GM21515 (cell line): ENCODE measurements around the gene ATCAY.
"Not testable (repeated sequence)": the region's sequence is repeated elsewhere in the genome, so short reads cannot be mapped to it uniquely, and the experiment has no call there.

Source experiments
- ATAC-seq: cut with Tn5 transposase; IDR thresholded peaks from one replicate; pipeline ENCODE4 v1.9.1; 2021; ENCODE audit not compliant: unreplicated experiment

The ATCAY gene

GRCh38 chr19:3945838-3946237, 65.4 kb downstream of the ATCAY start:
- ATAC-seq: no peak

GRCh38 chr19:3947316-3947933, 66.9 kb downstream of the ATCAY start:
- ATAC-seq: not testable (repeated sequence)

GRCh38 chr19:3949294-3949693, 68.8 kb downstream of the ATCAY start:
- no peak for ATAC-seq

GRCh38 chr19:3949997-3950859, 69.7 kb downstream of the ATCAY start:
- ATAC-seq: no peak

GRCh38 chr19:3950871-3951861, 70.7 kb downstream of the ATCAY start:
- no peak for ATAC-seq

GRCh38 chr19:3952755-3953276, 72.3 kb downstream of the ATCAY start:
- ATAC-seq: not testable (repeated sequence)

GRCh38 chr19:3954107-3954506, 73.6 kb downstream of the ATCAY start:
- ATAC-seq: no peak

- ATAC-seq: not testable (repeated sequence)
These were observed 74.8 kb downstream of the ATCAY start for GRCh38 chr19:3955276-3955675.

GRCh38 chr19:3955688-3956087, 75.2 kb downstream of the ATCAY start:
- ATAC-seq: no peak

- no peak for ATAC-seq
These were observed 78.6 kb downstream of the ATCAY start for GRCh38 chr19:3958836-3959765.

GRCh38 chr19:3959766-3960131, 79.3 kb downstream of the ATCAY start:
- ATAC-seq: no peak

- ATAC-seq: no peak
These were observed 80.5 kb downstream of the ATCAY start for GRCh38 chr19:3961007-3961406.

- ATAC-seq: no peak
These were observed 83.2 kb downstream of the ATCAY start for GRCh38 chr19:3963458-3964255.

GRCh38 chr19:3964256-3965194, 84.0 kb downstream of the ATCAY start:
- ATAC-seq: no peak

GRCh38 chr19:3966051-3967017, 85.8 kb downstream of the ATCAY start:
- ATAC-seq: no peak

GRCh38 chr19:3967983-3968382, 87.5 kb downstream of the ATCAY start:
- not testable (repeated sequence) for ATAC-seq
